Right lobe of liver (tissue), 4 donors: Measurements from ENCODE around the gene MGAT2.

Experiments used
- CTCF ChIP-seq, 4 donors: fragments of 200-600 bp in 3 of 4; fragments of 450-650 bp in 1 of 4; IDR thresholded peaks; one replicate each; pipeline versions ENCODE4 v1.5.1 to v1.8.0; 2016 to 2022; ENCODE audit warnings: antibody characterized with exemption in 4 of 4, mild to moderate bottlenecking in 2 of 4
- POLR2A ChIP-seq: fragments of 450-650 bp; IDR thresholded peaks from one replicate; pipeline ENCODE4 v1.6.1; 2017; ENCODE audit warnings: antibody characterized with exemption, mild to moderate bottlenecking
- donor health status: DM: no; HTN: no; CAD: no.
- donor health status: DM: no; HTN: no; CAD: no.
- donor health status: DM: no; HTN: yes; CAD: no.

GRCh38 chr14:49636866-49637265, 16.3 kb downstream of the MGAT2 start:
- no peak for TF ChIP-seq CTCF (IDR thresholded peaks at IDR 0.05)
- no peak for TF ChIP-seq POLR2A
